ENCODE data around the gene DGKH.
A peak's percentile ranks its signal among the peaks of the same experiment; 100 is the strongest.
"Not testable (repeated sequence)": the region's sequence is repeated elsewhere in the genome, so short reads cannot be mapped to it uniquely, and the experiment has no call there.

Gene DGKH

DNA sequence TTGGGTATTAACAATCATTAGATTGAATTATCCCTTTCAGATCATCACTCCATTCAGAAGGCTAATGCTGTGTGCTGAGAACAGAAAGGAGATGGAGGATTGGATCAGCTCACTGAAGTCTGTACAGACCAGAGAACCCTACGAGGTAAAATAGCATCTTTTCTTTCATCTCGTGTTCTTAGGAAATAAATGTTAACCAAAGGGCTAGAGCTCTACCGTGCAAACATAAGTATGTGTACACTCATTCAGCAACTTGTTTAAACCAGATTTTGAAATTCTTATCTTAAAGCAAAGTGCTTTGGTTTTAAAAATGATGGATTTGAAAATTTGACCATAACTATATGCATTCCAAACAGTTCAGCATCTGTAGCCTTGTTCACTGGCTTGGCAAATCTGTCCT is 106.8 kb downstream of the DGKH start:
- no peak for DNase-seq (ENCODE audit: low read depth, low spot score)

DNA sequence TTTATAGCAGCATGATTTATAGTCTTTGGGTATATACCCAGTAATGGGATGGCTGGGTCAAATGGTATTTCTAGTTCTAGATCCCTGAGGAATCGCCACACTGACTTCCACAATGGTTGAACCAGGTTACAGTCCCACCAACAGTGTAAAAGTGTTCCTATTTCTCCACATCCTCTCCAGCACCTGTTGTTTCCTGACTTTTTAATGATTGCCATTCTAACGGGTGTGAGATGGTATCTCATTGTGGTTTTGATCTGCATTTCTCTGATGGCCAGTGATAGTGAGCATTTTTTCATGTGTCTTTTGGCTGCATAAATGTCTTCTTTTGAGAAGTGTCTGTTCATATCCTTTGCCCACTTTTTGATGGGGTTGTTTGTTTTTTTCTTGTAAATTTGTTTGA is 114.9 kb downstream of the DGKH start:
- not testable (repeated sequence) for DNase-seq (ENCODE audit: low read depth, low spot score)

DNA sequence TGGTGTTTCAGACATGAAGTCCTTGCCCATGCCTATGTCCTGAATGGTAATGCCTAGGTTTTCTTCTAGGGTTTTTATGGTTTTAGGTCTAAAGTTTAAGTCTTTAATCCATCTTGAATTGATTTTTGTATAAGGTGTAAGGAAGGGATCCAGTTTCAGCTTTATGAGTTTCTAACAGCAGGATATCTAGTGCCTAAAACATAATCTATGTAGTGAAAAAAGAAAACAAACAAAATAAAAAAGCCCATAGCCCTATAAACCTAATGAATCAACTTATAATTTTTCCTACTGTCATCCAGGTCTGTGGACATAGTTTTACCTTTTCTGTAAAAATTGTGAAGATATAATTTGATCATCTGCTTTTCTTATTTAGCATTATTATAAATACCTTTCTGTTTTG is 115.5 kb downstream of the DGKH start:
- not testable (repeated sequence) for DNase-seq (ENCODE audit: low read depth, low spot score)

DNA sequence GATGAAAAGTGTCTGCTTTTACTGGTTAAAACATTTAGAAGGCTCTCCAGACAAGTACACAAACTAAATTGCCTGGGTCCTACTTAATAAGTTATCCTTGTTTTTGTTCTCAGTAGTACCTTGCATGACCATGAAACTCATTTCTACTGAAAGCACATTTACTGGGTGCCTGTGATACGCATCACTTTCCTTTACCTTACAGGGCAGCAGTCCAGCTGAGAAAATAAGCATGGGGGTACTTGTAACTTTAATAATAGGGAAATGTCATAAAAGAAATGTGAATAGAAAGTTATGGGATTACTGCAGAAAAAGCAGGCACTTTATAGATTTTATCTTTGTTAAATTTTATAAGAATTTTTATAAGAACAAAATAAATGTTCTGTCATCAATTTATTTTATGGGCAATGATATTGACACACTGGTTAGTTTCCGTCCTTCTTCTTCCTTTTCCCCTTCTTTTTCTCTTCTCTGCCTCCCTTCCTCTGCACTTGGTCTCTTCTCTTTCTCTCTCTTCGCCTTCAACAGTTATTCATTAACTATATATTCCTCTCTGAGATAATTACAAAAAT is 116.2 kb downstream of the DGKH start:
- DNase-seq (ENCODE audit: low read depth, low spot score): no peak

DNA sequence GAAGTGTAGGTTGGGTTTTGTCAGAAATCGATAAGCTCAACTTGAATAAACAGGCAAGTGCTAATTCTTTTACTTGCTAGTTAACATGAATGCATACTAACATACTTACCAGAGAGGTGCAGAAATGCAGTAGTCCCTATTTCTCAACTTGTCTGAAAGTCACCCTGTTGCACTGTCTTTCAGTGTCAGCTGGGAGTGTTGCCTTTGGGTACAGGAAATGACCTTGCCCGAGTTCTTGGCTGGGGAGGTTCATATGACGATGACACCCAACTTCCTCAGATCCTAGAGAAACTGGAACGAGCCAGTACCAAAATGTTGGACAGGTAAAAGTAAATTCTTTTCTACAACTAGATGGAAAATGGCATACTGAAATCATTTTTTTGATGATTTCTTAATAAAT is 120.0 kb downstream of the DGKH start:
- DNase-seq (ENCODE audit: low read depth, low spot score): no peak

DNA sequence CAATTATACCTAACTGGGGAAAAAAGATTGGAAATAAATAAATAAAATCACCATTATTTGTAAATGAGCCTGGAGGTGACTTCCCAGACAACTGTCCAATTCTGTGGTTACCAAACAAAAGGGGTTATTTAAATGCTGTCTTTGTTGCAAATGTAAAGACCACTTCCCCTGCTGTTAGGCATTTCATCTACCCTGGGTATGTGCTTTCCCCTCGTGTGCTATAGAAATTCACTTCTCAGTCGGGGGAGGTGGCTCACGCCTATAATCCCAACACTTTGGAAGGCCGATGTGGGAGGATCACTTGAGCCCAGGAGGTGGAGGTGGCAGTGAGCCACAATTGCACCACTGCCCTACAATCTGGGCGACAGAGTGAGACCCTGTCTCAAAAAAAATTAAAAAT is 121.6 kb downstream of the DGKH start:
- DNase-seq (ENCODE audit: low read depth, low spot score): no peak

DNA sequence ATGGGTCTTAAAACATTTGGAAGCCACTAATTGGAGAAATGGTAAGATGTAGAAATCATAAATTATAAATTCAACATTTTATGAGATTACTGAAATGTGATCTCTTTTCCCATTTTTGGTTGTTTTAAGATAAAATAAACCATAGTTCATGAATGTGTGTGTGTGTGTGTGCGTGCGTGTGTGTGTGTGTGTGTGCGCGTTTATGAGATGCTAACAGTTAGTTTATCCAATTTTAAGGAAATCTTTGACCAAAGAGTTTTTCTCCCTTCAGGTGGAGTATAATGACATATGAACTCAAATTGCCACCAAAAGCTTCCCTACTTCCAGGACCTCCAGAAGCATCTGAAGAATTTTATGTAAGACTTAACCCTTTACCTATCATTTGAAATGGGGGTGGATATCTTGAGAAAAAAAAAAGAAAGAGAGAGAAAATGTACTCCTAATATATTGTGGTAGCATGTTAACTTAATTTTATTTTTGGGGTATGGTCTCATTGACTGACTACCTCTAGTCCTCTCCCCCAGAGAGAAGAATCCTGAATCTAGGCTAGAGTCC is 125.4 kb downstream of the DGKH start:
- no peak for DNase-seq (ENCODE audit: low read depth, low spot score)

DNA sequence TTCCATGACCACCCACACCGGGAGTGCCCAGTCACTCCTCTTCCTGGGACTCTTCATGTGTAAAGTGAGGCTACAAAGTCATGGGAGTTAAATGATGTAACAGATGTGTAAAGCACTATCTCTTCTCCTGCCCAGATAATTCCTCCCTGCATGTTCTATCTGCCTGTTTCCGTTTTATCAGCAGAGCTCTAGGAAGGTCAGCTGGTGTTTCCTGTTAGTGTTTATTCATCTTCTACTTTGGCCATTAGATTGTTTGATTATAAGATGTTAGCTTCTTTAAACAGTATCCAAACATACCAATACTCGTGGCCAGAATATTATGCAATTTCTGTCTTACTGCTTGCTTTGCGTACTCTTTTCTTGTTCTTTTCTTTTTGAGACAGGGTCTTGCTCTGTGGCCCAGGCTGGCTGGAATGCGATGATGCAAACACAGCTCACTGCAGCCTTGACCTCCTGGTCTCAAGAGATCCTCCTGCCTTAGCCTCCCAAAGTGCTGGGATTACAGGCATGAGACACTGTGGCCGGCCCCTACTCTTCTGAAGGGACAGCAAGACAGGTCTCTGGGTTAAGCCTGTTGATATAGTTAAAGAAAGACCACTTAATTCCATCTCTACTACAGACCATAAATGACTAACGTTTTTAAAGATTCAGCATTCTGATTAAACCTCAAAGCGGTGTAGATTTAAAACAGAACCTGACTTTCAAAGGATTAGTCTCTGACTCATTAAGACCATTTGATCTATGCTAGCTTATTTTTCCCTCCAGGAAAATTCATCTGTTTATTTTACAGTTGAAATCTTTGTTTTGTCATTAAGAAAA is 126.1 kb downstream of the DGKH start:
- peak; percentile 42 for DNase-seq (ENCODE audit: low read depth, low spot score)

DNA sequence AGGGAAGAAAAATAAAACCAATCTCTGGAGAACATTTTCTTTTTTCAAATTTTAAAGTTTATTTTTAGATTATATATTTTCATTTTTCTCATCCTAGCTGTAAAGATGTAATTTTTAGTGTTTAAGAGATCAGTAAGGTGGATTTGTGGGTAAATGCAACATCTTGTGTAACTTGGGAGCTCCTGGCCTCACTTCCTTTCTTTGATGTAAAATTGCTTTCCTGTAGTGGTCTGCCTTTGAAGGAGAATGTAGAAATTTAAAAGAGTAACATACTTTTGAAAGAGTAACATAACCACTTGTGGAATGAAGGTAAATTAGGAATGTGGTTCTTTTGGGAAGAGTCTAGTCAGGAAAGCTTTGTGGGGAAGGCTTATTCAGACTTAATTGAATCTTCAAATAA is 127.8 kb downstream of the DGKH start:
- peak; percentile 47 for DNase-seq (ENCODE audit: low read depth, low spot score)

DNA sequence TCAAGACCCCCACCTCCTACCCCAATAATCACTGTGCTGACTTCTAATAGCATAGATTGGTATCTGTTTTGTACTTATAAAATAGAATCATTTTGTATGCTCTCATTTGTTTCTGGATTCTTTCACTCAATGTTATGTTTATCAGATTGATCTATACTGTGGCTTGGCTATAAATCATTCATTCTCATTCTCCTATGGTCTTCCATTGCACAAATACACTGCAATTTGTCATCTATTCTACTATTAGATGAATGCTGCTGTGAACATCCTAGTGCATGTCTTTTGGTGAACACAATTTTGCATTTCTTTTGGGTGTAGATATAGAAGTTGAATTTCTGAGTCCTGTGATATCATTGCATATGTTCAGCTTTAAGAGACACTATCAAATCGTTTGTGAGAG is 128.7 kb downstream of the DGKH start:
- DNase-seq (ENCODE audit: low read depth, low spot score): no peak

DNA sequence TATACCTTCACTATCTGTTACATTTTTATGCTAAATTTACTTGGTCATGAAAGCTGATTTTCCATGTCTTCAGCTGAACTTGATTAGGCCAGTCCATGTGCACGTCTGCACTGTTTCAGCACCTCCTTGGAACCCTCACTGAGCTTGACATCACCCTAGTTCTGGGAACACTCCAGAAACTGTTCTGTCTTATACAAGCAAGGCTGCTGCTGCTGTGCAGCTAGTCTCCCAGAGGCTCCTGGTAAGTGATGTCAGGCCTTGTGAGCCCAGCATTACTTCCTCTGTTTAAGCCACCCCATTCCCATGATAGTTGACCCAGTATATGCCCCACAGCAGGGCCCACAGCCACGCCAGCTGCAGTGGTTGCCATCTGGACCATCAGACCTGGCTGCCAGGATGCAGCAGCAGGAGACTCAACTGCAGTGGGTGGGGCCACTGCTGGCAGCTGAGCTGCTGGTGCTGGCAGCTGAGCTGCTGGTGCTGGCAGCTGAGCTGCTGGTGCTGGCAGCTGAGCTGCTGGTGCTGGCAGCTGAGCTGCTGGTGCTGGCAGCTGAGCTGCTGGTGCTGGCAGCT is 133.0 kb downstream of the DGKH start:
- DNase-seq (ENCODE audit: low read depth, low spot score): peak; percentile 35

DNA sequence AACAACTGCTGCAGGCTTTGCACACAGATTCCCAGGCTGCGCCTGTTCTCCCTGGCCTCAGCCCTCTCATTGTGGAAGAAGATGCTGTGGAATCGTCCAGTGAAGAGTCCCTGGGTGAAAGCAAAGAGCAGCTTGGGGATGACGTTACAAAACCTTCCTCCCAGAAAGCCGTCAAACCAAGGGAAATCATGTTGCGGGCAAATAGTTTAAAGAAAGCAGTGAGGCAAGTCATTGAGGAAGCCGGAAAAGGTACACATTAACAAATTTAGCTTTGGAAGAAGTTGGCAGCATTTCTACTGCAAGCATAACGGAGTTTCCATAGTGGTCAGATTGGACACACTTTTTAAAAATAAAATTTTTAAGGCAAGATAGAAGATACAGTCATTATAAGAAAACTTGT is 140.6 kb downstream of the DGKH start:
- DNase-seq (ENCODE audit: low read depth, low spot score): no peak

DNA sequence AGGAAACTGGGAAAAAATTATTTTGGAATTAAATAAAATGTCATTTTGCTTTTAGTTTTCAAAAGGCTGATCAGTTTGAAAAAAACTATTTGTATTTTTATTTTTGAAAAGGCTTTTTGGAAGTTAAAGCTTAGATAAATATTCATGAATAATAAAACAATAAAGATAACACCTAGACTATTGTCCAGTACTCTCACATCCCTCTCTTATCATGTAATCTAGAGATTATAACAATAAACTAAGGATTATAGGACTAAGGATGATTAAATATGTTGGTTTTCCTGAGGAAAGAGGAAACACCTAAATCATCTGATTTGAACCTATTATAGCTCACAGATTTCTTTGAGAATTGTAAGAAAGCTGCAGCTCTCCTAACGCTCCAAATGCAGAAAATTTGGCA is 142.1 kb downstream of the DGKH start:
- DNase-seq (ENCODE audit: low read depth, low spot score): no peak

DNA sequence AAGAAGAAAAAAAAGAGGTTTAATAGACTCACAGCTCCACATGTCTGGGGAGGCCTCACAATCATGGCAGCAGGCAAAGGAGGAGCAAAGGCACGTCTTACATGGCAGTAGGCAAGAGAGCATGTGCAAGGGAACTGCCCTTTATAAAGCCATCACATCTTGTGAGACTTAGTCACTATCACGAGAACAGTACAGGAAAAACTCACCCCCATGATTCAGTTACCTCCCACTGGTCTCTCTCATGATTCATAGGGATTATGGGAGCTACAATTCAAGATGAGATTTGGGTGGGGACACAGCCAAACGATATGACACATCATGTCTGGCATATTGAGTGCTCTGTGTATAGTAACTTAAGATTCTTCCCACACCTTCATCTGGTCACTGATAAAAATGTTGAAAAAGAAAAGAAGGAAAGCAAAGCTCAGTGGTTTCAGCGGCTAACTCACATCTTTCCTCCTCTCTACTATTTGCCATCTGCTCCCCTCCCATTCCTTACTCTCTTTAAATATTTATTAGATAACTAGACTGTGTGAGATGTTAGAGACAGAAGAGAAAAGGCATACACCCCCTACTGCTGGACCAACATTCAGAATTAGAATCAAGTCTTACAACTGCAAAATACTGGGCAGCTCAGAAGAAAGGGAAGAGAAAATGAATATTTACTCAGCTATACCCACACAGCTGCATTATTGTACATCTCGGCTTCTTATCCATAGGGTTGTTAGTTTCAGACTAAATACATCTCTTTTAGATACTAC is 163.4 kb downstream of the DGKH start:
- DNase-seq (ENCODE audit: low read depth, low spot score): peak; percentile 11

DNA sequence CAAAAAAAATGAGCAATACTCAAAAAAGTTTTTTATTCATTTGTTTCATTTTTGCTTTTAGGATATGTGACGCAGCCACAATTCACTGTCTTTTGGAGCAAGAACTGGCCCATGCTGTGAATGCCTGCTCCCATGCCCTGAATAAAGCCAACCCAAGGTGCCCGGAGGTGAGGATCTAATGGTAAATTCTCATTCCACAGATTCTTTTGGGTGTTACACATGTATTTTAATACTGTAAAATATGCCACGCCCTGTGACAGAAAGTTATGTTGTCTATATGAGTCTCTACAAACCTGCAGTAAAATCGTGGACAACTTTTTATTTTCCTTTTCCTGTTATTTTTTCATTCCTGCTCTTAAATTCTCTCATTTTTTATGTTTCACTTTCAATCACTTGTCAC is 166.0 kb downstream of the DGKH start:
- DNase-seq (ENCODE audit: low read depth, low spot score): no peak

DNA sequence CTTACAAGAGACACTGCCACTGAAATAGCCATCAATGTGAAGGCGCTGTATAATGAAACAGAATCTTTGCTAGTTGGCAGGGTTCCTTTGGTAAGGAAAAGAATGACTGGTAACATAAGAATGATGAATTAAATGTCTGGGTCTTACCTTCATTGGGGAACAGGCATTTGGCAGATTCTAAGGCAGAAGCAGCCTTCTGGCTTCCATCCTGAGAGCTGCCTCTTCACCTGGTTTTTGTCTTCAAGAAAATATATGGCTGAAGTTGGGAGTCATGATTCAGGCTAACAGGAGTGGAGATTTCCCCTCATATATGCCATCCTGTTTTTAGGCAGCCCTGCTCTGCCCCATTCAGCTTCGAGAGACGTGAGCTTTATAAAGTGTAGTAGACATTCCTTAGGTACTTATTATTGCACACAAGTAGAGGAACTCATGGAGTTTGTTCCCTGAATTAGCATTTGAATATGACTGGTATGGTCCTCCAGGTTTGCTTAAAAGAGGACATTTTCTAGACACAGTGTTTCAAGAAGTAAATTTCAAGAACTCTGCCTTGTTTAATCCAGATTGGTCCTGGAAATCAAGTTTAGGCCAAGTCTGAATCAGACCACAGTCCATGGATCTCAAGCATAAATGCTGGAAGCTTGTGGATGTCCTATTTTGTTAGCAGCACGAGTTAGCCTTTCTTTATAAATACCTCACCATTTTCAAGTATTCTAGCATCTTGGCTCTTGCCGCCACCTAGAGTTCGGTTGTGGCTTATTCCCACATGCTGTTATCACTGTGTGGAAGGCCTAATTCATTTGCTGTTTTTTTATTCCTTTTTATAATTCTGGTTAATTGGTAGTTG is 167.4 kb downstream of the DGKH start:
- peak; percentile 65 for DNase-seq (ENCODE audit: low read depth, low spot score)

DNA sequence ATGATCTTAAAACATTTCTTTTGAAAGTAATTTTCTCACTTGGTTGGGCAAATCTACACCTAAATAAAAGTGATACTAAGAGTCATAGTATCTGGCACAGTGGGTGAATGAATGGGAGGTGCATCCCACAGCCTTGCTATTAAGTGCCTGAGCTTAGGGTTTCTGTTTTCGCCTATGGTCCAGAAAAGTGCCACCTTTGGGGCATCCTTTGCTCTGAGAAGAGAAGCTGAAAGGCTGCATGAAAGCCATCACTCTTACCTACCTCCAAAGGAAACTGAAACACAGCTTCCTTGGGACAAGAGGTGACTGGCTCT is 167.9 kb downstream of the DGKH start:
- DNase-seq (ENCODE audit: low read depth, low spot score): no peak

DNA sequence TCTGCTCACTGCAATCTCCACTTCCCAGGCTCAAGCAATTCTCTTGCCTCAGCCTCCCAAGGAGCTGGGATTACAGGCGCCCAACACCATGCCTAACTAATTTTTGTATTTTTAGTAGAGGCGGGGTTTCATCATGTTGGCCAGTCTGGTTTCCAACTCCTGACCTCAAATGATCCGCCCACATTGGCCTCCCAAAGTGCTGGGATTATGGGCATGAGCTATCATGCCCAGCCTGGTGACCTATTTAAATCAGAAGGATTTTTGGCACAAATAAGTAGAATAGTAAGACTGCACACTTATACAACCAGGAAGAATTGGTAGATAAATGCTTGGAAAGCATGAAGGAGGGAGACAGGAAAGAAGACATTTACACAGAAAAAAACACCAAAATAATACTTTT is 170.1 kb downstream of the DGKH start:
- DNase-seq (ENCODE audit: low read depth, low spot score): no peak

DNA sequence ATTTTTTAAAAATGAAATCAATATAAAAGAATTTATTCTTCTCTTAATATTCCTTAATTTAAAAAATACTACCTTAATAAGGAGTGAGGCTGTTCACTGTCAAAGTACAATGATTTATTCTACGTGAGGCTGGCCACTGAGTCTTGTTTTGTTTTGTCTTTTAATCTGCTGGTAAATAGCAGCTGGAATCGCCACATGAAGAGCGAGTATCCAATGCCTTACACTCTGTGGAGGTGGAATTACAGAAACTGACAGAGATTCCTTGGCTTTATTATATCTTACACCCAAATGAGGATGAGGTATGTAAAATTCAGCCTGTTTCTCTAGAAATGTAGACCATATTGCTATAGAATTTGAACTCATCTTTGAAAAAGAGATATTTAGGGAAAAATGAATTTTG is 170.6 kb downstream of the DGKH start:
- DNase-seq (ENCODE audit: low read depth, low spot score): no peak

DNA sequence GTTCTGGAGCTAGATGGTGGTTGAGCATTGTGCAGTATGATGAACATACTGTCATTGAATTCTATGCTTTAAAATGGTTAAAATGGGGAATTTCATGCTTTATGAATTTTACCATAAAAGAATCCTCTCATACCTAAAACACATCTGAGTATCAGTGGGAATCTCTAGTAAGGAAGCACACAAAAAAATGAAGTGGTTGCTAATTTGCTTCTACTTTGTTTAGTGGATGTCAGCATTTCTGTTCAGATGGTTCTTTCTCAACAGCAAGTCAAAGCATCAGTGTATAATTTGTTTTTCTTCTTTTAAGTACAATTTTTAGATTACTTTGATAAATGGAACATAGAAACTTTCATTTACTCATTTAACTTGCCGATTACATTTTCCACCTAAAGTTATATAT is 171.4 kb downstream of the DGKH start:
- no peak for DNase-seq (ENCODE audit: low read depth, low spot score)

DNA sequence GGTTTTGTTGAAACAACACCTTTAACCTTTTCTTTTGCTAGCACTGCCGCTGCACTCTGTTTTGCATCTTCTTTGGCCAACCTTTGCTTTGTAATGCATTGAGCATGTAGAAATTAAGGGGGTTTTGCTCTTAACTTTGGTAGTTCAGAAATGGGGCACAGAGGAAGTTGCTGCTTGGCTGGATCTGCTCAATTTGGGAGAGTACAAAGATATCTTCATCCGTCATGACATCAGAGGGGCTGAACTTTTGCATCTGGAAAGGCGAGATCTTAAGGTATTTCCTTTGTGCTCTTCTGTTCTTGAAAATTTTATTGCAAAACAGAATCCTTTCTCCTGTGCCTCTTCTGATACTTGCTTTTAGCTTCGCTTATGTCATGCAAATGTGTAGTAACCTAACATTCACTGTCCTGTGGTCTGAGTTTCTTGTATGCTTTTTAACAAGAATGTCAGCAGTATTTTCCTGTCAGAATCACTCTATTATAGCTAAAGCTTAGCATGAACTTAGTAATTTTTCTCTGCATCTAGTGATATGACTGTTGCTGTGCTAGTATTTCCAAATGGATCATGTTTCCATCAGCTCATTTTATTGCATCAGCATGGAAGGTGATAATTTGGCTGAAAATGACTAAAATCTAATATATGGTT is 172.8 kb downstream of the DGKH start:
- no peak for DNase-seq (ENCODE audit: low read depth, low spot score)

Measured in astrocyte of the hippocampus (primary cell).